ENCODE data around the gene PNMA8B.
"Not testable (repeated sequence)": the region's sequence is repeated elsewhere in the genome, so short reads cannot be mapped to it uniquely, and the experiment has no call there.

The PNMA8B gene

DNA sequence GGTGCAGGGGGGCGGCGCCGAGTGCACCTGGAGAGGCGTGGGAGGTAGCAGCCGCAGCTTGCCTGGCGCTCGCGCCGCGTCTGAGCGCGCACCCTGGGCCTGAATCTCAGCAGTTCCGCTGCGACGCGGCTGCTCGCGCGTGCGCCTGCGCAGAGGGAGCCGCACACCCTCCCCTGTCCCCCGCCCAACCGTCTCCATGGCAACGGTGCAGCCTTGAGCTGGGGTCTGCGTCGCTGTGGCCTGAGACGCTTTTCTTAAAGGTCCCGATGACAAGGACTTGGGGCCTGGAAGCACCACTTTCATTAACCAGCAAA, at the start of gene PNMA8B:
Gene PNMA8B (minus strand): TSS at position 82 of the 314 bp plus-strand sequence. CDS start 402 bp downstream, outside the sequence.
- DNase-seq (ENCODE audit: low read depth in 2 of 2), result no peak

DNA sequence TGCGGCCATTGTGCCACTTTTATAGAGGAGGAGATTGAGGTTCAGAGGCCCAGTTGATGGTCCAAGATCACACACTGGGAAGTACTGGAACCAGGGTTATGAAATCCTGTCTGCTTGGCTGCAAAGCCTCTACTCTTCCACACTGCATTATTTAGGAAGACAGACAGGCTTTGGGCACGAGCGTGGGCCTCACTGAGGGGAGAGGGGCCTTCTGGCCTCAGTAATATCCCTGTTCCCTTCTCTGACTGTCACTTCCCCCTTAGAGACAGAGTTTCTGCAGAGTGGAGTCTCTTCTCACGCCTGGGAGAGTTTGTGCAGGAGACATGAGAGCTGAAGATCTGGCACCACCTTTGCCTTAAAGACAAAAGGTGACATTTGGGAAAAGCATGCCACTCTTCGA, 49.0 kb upstream of the PNMA8B start:
- DNase-seq (ENCODE audit: low read depth in 2 of 2), result no peak

DNA sequence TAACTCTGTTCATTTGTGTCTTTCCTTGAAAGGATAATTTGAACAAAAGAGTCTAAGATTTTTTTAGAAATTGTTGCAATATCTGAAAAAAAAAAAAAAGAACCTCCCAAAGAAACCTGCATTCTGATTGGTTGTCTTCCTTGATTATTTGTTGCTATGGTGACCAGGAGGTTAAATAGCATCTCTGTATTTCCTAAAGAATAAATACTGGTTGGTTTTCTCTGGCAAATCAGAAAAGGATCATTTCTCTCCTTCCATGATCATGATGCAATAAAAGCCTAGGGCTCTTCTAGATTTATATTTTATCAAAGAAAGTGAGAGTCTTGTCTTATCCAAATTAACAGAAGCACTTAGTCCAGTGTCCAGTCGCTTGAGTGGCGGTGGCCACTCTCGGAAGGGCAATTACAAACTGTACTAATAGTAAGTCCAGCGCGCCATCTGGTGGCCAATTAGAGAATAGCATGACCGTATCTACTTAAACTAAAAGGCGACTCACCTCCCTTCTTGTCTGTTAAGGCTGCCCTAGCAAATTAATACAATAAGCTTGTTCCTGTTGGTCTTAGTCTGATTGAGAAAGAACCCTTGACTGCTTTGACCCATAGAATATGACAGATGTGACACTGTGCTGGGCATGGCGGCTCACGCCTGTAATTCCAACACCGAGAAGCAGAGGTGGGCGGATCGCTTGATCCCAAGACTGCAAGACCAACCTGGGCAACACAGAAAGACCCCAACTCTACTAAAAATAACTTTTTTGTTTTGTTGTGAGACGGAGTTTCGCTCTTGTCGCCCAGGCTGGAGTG, 47.0 kb upstream of the PNMA8B start:
- peak; percentile 67 to 70 for DNase-seq (ENCODE audit: low read depth in 2 of 2)

DNA sequence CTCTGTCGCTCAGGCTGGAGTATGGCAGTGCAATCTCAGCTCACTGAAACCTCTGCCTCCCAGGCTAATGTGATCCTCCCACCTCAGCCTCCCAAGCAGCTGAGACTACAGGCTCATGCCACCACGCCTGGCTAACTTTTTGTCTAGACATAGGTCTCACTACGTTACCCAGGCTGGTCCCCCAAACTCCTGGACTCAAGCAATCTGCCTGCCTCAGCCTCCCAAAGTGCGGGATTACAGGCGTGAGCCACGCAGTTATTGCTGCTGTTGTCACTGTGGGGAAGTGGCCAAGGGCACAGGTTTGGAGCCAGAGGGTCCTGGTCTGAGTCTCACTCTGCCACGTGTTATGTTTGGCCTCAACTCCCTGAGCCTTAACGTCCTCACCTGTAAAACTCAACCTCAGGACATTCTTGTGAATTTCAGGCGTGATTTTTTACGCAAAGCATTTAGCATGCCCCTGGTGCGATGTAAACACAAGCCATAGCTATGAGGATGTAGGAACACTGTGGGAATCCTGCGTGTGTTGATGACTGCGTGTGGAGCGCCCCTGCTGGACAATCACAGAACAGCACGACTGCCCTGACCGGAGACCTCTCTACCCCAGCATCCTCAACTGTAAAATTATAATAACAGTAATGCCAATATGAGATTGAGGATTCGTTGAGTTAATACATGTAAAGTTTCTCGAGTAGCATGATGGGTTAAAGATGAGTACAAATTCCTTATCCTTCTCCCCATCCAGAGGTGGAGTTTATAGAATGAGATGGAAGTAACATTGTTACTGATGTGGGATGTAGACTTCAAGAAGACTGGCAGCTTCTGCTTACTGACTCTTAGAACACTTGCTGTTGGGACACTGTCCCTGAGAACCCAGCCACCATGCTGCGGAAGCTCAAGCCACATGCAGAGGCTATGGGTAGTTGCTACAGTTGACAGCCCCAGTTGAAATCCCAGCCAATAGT, 41.8 kb upstream of the PNMA8B start:
- DNase-seq (ENCODE audit: low read depth in 2 of 2), result peak; percentile 27 to 40

- no peak for DNase-seq (ENCODE audit: low read depth in 2 of 2)
Observed at GRCh38 chr19:46536391-46536790, 40.7 kb upstream of the PNMA8B start.

DNA sequence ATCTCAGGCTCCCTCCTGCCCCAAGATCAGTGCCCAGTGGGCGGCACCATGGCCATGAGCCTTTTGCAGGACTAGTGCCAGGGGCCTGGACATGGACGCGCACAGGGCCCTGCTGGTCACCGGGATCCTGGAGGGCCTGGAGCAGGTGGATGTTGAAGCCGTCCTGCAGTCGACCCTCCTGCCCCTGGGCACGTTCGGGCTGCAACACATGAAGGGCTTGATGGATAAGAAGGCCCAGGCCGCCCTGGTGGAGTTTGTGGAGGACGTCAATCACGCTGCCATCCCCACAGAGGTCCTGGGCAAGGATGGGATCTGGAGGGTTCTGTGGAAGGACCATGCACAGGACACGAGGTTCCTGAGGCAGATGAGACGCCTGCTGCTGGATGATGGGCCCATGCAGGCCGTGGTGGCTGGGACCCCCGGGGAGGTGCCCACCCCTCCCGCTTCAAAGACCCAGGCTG, 38.0 kb upstream of the PNMA8B start:
- no peak for DNase-seq (ENCODE audit: low read depth in 2 of 2)

GRCh38 chr19:46533078-46533620, 37.5 kb upstream of the PNMA8B start:
- no peak for DNase-seq (ENCODE audit: low read depth in 2 of 2)

GRCh38 chr19:46530636-46531035, 35.0 kb upstream of the PNMA8B start:
- no peak for DNase-seq (ENCODE audit: low read depth in 2 of 2)

DNA sequence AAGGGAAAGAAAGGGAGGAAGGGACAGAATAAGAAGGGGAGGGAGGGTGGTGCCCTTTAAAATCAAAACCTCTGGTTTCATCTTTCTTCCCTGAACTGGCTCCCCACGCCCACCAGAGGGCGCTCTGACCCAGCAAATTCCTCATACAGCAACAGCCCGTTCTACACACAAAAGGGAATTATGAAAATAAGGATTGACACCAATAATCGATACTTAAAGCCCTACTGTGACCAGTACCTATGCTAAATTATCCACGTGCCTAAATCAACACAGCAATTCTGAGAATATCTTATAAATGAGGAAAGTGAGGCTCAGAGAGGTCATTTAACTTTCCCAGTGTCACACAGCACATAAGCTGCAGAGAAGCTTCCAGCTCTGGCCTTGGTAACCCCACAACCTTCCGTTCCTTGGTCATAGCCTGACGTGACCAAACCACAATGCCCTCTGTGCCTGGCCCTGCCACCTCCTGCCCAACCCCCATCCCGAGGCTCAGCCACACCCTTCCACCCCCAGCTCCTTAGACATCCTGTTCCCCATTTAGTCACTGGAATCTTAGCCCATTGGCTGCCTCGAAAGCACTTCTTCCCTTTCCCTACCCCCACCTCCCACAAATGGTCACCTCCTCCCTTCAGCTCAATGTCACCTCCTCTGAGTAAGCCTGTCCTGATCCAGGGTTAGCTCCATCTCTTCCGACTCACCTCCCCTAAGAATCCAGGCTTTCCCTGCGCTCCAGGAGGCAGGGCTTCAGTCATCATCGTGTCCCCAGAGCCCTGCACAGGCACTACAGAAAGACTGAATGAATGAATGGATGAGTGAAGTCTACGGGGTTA, 34.2 kb upstream of the PNMA8B start:
- DNase-seq (ENCODE audit: low read depth in 2 of 2), result peak; percentile 47 to 49

- no peak for DNase-seq (ENCODE audit: low read depth in 2 of 2)
Observed at GRCh38 chr19:46528601-46529590, 33.2 kb upstream of the PNMA8B start.

DNA sequence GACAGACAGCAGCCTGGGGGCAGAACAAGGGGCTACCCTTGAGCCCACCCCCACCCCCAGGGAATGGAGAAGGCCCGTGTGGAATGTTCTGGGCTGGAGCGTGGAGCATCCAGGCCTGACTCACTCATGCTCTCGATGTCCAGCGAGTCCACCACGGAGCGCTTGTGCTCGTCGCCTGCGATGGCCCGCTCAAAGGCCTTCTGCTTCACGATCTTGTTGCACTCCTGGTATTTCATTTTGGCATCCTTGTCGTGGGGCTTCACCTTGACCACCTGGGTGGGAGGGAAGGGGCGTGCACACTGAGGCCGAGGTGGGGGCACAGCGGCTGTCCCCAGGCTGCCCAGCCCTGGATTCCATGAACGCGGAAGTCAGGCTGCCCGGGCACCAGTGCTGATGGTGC, 31.1 kb upstream of the PNMA8B start:
- DNase-seq (ENCODE audit: low read depth in 2 of 2), result not testable (repeated sequence)

GRCh38 chr19:46524308-46524707, 28.6 kb upstream of the PNMA8B start:
- no peak for DNase-seq (ENCODE audit: low read depth in 2 of 2)

GRCh38 chr19:46522988-46523387, 27.3 kb upstream of the PNMA8B start:
- peak in 1 of 2 donors; percentile 27 for DNase-seq (ENCODE audit: low read depth in 2 of 2)

- no peak for DNase-seq (ENCODE audit: low read depth in 2 of 2)
Observed at GRCh38 chr19:46521241-46521868, 25.7 kb upstream of the PNMA8B start.

GRCh38 chr19:46520616-46521015, 24.9 kb upstream of the PNMA8B start:
- no peak for DNase-seq (ENCODE audit: low read depth in 2 of 2)

DNA sequence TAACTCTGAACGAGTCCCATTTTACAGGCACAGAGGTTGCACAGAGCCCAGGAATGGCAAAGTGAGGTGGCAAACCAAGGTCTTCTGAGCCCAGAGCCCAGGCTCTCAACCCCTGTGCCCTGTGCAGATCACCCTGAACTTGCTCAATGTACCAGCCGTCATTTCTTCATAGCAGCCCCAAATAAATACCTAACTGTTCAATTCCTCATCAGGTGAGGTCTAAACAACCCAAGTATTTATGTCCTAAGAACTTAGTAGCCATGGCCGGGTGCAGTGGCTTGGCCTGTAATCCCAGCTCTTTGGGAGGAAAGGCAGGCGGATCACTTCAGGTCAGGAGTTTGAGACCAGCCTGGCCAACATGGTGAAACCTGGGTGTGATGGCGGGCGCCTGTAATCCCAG, 21.8 kb upstream of the PNMA8B start:
- no peak for DNase-seq (ENCODE audit: low read depth in 2 of 2)

DNA sequence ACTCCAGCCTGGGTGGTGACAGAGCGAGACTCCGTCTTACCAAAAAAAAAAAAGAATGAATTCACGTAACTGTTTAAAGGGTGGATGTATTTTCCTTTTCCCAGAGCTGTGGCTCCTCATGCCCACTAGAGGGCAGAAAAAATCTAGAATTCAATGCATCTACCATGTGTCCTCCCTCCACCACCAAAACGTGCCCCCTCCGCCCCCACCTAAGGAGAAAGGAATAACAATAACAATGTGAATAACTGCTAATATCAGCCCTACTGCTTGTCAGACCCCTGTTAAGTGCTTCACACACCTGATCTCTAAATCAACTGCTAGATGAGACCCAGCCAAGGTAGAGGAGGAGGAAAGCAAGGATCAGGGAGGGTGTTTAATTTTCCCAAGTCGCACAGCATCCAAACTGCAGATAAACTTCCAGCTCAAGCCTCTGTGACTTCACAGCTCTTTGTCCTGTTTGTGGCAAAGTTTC, 20.2 kb upstream of the PNMA8B start:
- DNase-seq (ENCODE audit: low read depth in 2 of 2), result peak in 1 of 2 donors; percentile 20

GRCh38 chr19:46515290-46515609, 19.6 kb upstream of the PNMA8B start:
- DNase-seq (ENCODE audit: low read depth in 2 of 2), result no peak

GRCh38 chr19:46514589-46515289, 19.1 kb upstream of the PNMA8B start:
- DNase-seq (ENCODE audit: low read depth in 2 of 2), result no peak

Data from activated CD8-positive, alpha-beta memory T cell treated with anti-CD3 and anti-CD28 coated beads for 4 hours (primary cell).